Effector memory CD8-positive, alpha-beta T cell (primary cell): ENCODE measurements around the gene ALDH5A1.

ENCODE experiments used
- ATAC-seq: fragments of 150-1000 bp; cut with Tn5 transposase; replicated peaks from 2 replicates; pipeline ENCODE4 v1.10.0; 2021; ENCODE audit warnings: mild to moderate bottlenecking, moderate library complexity
- DNase-seq, 3 experiments: peaks; one replicate each; pipeline ENCODE4 v3.0.0; 2021
- H3K27ac Mint-ChIP-seq, 2 donors: one replicate each; pipeline ENCODE4 v1.8.0; 2022; ENCODE audit warnings: mild to moderate bottlenecking in 2 of 2, mixed read lengths in 2 of 2, moderate library complexity in 2 of 2
- H3K27me3 Mint-ChIP-seq, 2 donors: one replicate each; pipeline ENCODE4 v1.8.0; 2022; ENCODE audit warnings: mixed read lengths in 2 of 2
- H3K36me3 Mint-ChIP-seq: one replicate; pipeline ENCODE4 v1.8.0; 2022; ENCODE audit warnings: mild to moderate bottlenecking, moderate library complexity, mixed read lengths; ENCODE audit not compliant: insufficient read depth
- H3K4me1 Mint-ChIP-seq, 2 donors: one replicate each; pipeline ENCODE4 v1.8.0; 2022; ENCODE audit warnings: low read depth in 2 of 2, mixed read lengths in 2 of 2
- H3K4me3 Mint-ChIP-seq, 2 donors: one replicate each; pipeline ENCODE4 v1.8.0; 2022; ENCODE audit warnings: mild to moderate bottlenecking in 2 of 2, mixed read lengths in 2 of 2, moderate library complexity in 2 of 2
- H3K9me3 Mint-ChIP-seq, 2 donors: one replicate each; pipeline ENCODE4 v1.8.0; 2022; ENCODE audit warnings: mixed read lengths in 2 of 2

Gene ALDH5A1

GRCh38 chr6:24571361-24571760 lies 76.6 kb downstream of the ALDH5A1 start:
- Mint-ChIP-seq H3K9me3 (no peaks in the 10 kb centered on the region), H3K36me3 (no peaks in the 10 kb centered on the region), H3K4me3 (no peak overlapping the region), H3K27me3 (peaks cover 19% of the 10 kb centered on the region in 2 donors), H3K27ac (no peak overlapping the region), H3K4me1 (no peaks in the 10 kb centered on the region)
- DNase-seq, result no peak
- no peak for ATAC-seq

- H3K9me3 Mint-ChIP-seq, result no peaks in the 10 kb centered on the region
- H3K4me1 Mint-ChIP-seq, result no peaks in the 10 kb centered on the region
- no peaks in the 10 kb centered on the region for H3K36me3 Mint-ChIP-seq
- no peak for DNase-seq
- H3K27ac Mint-ChIP-seq, result no peak overlapping the region
- H3K4me3 Mint-ChIP-seq, result no peak overlapping the region
- ATAC-seq, result no peak
- peaks cover 14 to 19% of the 10 kb centered on the region in 2 donors for H3K27me3 Mint-ChIP-seq
Measured at GRCh38 chr6:24574809-24575208, 80.0 kb downstream of the ALDH5A1 start.

DNA sequence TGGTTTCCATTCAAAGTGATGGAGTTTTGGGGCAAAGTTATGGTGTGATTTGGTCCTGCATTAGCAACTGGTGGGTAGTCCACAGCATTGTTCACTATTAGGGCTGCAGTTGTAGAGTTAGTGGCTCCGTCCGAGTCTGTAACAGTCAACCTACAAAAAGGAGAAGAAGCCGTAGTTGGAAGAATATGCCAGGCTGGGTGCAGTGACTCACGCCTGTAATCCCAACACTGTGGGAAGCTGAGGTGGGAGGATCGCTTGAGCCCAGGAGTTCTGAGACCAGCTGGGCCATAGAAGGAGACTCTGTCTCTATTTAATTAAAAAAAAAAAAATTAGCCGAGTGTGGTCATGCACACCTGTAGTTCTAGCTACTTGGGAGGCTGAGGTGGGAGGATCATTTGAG lies 81.7 kb downstream of the ALDH5A1 start:
- no peak overlapping the region for H3K27ac Mint-ChIP-seq
- H3K27me3 Mint-ChIP-seq, result peaks cover 4 to 16% of the 10 kb centered on the region in 2 donors
- no peaks in the 10 kb centered on the region for H3K4me1 Mint-ChIP-seq
- no peak for DNase-seq
- H3K36me3 Mint-ChIP-seq, result no peaks in the 10 kb centered on the region
- no peaks in the 10 kb centered on the region for H3K9me3 Mint-ChIP-seq
- no peak for ATAC-seq
- no peak overlapping the region for H3K4me3 Mint-ChIP-seq

- ATAC-seq, result peak; percentile 90
- Mint-ChIP-seq H3K4me3 (no peak overlapping the region), H3K36me3 (no peaks in the 10 kb centered on the region), H3K27ac (no peak overlapping the region), H3K9me3 (no peaks in the 10 kb centered on the region), H3K27me3 (peaks cover 7 to 10% of the 10 kb centered on the region in 2 donors), H3K4me1 (peaks cover 3 to 4% of the 10 kb centered on the region in 2 donors)
- DNase-seq, result peak; percentile 70 to 77 (median 75)
Measured at GRCh38 chr6:24581084-24581669, 86.4 kb downstream of the ALDH5A1 start.

DNA sequence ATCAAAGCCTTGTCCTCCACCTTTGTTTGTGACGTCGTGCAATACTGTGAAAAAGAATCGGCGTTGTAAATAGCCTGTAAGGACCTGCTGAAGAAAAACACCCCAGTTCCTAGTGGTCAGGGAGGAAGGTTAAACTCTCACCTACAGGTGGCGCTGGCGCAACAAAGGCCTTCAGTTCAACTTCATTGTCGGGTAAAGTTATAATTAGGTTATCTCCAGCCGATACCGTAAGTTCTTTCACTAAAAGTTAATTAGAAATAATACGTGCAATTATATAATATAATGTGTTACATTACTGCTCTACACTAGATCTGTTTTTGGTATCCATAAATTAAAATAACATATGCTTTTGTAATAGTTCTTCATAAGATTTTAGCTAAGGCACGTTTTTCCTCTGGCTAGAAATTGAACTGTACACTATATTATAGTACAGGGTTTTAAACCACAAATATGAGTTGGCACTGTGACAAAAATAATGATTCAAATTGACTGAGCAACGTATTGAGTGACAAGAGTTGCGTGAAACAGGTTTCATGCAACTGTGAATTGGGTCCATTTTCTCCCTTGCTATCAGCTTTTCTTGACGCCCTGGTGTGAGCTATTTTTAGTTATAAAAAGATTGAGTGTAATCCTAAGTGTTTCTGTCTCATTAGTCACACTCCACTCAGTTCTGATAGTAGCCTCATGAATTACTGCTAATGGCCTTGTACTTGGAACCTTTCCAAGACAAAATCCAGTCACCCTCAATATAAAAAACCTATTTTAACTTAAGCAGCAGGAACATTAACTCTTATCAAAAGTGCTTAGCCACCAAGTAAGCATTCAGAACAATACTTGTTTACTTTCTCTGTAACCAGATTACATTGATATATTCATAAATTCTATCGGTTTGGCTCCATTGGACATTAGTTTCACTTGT lies 89.0 kb downstream of the ALDH5A1 start:
- H3K36me3 Mint-ChIP-seq, result no peaks in the 10 kb centered on the region
- H3K4me3 Mint-ChIP-seq, result no peak overlapping the region
- no peaks in the 10 kb centered on the region for H3K9me3 Mint-ChIP-seq
- ATAC-seq (peak; percentile 79), DNase-seq (peak; percentile 64 to 69 (median 65))
- H3K4me1 Mint-ChIP-seq, result peaks cover 3 to 4% of the 10 kb centered on the region in 2 donors
- H3K27ac Mint-ChIP-seq, result no peak overlapping the region
- peaks cover 22 to 33% of the 10 kb centered on the region in 2 donors for H3K27me3 Mint-ChIP-seq

DNA sequence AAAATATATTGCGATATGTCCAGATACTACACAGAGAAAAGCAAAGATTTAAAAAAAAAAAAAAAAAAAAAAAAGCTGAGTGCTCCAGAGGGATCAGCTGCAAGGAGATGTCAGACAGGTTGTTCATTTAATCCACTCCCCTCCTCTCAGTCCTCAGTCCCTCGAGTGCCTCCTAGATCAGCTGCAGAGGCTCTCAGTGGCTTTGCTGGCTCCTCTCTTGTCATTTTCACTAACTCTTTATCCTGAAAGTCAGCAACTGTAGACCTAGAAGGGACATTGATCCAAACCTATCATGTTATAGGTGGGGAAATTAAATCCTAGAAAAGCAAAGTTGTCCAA lies 89.6 kb downstream of the ALDH5A1 start:
- no peak overlapping the region for H3K27ac Mint-ChIP-seq
- H3K4me3 Mint-ChIP-seq, result no peak overlapping the region
- H3K4me1 Mint-ChIP-seq, result peaks cover 3 to 4% of the 10 kb centered on the region in 2 donors
- H3K27me3 Mint-ChIP-seq, result peaks cover 22 to 33% of the 10 kb centered on the region in 2 donors
- no peaks in the 10 kb centered on the region for H3K36me3 Mint-ChIP-seq
- H3K9me3 Mint-ChIP-seq, result no peaks in the 10 kb centered on the region
- ATAC-seq (no peak), DNase-seq (no peak)
